ENCODE data around the gene ZACN. TPM values are rescaled to one million over a fixed set of nuclear protein-coding genes. Genes with fewer than 3 reads are reported as not detected.

Gene ZACN
- total and polyA plus RNA-seq, 2 donors (not counting 3 experiments of a cell fraction or from before 2014, with no cell fraction given): 0.18 TPM; not detected in 1

DNA sequence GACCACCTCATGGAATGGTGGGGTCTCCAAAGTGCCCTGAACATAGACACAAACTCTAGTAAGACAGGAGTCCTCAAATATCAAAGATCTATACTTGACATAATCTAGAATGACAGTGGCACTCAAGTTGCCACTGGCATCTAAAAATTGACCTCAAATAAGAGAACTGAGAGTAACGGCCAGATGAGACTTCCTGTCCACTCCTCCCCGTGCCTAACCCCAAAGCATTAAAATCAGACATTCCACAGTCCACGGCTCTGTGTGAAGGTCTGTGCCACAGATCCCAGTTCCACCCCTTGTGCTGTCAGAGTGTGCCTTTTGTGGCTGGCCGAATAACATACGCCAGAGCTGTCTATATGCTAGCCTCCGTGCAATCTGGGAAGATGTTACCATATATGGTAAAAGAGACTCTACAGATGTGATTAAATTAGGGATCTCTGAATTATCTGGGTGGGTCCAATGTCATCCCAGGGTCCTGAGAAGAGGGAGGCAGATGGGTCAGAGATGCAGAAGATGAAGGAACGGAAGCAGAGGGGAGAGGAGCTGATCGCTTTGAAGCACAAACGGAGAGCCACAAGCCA lies 30.9 kb upstream of the ZACN start:
- Histone ChIP-seq H2AFZ (ENCODE audit: low read depth, low read length) (no peak overlapping the region), H3K4me1 (ENCODE audit: control insufficient read depth, extremely low read depth, insufficient read depth, low read length) (peaks cover 1% of the 10 kb centered on the region), H3K9me1 (replicated peaks; ENCODE audit: control insufficient read depth, extremely low read depth, insufficient read depth, low read length) (no peaks in the 10 kb centered on the region), H3K79me2 (ENCODE audit: control insufficient read depth, insufficient read depth, low read length) (peaks cover 17% of the 10 kb centered on the region), H4K20me1 (replicated peaks; ENCODE audit: control insufficient read depth, extremely low read depth, insufficient read depth, low read length) (no peaks in the 10 kb centered on the region), H3K36me3 (ENCODE audit: control insufficient read depth in 2 of 2, extremely low read depth in 1 of 2, insufficient read depth in 2 of 2, low read length in 2 of 2) (peaks cover 18 to 46% of the 10 kb centered on the region in 2 experiments), H3K4me3 (replicated peaks in 1 of 3; ENCODE audit: insufficient read depth in 1 of 3, low read depth in 1 of 3, low read length in 3 of 3) (no peak overlapping the region), H3K4me2 (ENCODE audit: insufficient read depth, low read length) (no peak overlapping the region), H3K9me3 (replicated peaks; ENCODE audit: control insufficient read depth, insufficient read depth, low read length) (no peaks in the 10 kb centered on the region), H3K27me3 (ENCODE audit: control insufficient read depth in 2 of 2, insufficient read depth in 2 of 2, low read length in 2 of 2) (no peaks in the 10 kb centered on the region), H3K9ac (replicated peaks; ENCODE audit: extremely low read depth, insufficient read depth, low read length) (no peak overlapping the region), H3K27ac (ENCODE audit: insufficient read depth, low read depth, low read length) (no peak overlapping the region)
- intact Hi-C loops (cut with micrococcal nuclease) (no loop called here), dilution Hi-C loops (cut with MboI; ENCODE audit: extremely low pct_ligation_motif_present, low sequenced_read_pairs) (no loop called here)
- no peak for TF ChIP-seq POLR2A (IDR thresholded peaks at IDR 0.05; ENCODE audit: low read depth, low read length)
- no peak for TF ChIP-seq GATA2 (IDR thresholded peaks at IDR 0.05; ENCODE audit: insufficient read depth, insufficient read length, low read depth, low read length)
- no peak for TF ChIP-seq POLR2AphosphoS5 (IDR thresholded peaks at IDR 0.05; ENCODE audit: insufficient read depth, low read depth, low read length)
- TF ChIP-seq, protein P1, sequence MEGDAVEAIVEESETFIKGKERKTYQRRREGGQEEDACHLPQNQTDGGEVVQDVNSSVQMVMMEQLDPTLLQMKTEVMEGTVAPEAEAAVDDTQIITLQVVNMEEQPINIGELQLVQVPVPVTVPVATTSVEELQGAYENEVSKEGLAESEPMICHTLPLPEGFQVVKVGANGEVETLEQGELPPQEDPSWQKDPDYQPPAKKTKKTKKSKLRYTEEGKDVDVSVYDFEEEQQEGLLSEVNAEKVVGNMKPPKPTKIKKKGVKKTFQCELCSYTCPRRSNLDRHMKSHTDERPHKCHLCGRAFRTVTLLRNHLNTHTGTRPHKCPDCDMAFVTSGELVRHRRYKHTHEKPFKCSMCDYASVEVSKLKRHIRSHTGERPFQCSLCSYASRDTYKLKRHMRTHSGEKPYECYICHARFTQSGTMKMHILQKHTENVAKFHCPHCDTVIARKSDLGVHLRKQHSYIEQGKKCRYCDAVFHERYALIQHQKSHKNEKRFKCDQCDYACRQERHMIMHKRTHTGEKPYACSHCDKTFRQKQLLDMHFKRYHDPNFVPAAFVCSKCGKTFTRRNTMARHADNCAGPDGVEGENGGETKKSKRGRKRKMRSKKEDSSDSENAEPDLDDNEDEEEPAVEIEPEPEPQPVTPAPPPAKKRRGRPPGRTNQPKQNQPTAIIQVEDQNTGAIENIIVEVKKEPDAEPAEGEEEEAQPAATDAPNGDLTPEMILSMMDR (IDR thresholded peaks at IDR 0.05; ENCODE audit: extremely low read depth in 1 of 2, insufficient read depth in 1 of 2, low read depth in 1 of 2, low read length in 2 of 2): no peak
- TF ChIP-seq JUN (IDR thresholded peaks at IDR 0.05; ENCODE audit: borderline replicate concordance, insufficient read depth, insufficient read length, low read depth): no peak
- TF ChIP-seq FOS (IDR thresholded peaks at IDR 0.05; ENCODE audit: borderline replicate concordance, insufficient read depth, low read length): no peak
- no peak for TF ChIP-seq MYC (IDR thresholded peaks at IDR 0.05; ENCODE audit: low read depth, low read length)
- no peak for TF ChIP-seq EZH2 (IDR thresholded peaks at IDR 0.05; ENCODE audit: borderline replicate concordance, low read depth, low read length, severe bottlenecking)
- TF ChIP-seq, protein P2, sequence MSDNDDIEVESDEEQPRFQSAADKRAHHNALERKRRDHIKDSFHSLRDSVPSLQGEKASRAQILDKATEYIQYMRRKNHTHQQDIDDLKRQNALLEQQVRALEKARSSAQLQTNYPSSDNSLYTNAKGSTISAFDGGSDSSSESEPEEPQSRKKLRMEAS (IDR thresholded peaks at IDR 0.05; ENCODE audit: insufficient read depth, insufficient read length): no peak
- POLR2A ChIA-PET: no interaction called here
- no TSS peak for BruUV-seq (replicated peaks)
- CTCF ChIA-PET: interaction anchor here (1.3 to 1.7 kb wide), 2 partner anchors 15 to 34 kb away, joined by 3 to 4 read pairs; no protein-coding TSS in a partner anchor
- FAIRE-seq (no peak), DNase-seq (ENCODE audit: low read depth, low spot score) (no peak)

Data from endothelial cell of umbilical vein (primary cell).